HG03521 (cell line): ENCODE data around the gene SLC10A3.

Source experiments
- ATAC-seq: cut with Tn5 transposase; IDR thresholded peaks from one replicate; pipeline ENCODE4 v1.9.1; 2021; ENCODE audit warnings: mild to moderate bottlenecking, moderate library complexity; ENCODE audit not compliant: unreplicated experiment

SLC10A3 gene

GRCh38 chrX:154466036-154466435 lies 24.4 kb downstream of the SLC10A3 start:
- no peak for ATAC-seq

- ATAC-seq, result no peak
These were observed 24.8 kb downstream of the SLC10A3 start for GRCh38 chrX:154465601-154466000.

GRCh38 chrX:154464806-154465365 lies 25.5 kb downstream of the SLC10A3 start:
- no peak for ATAC-seq

- no peak for ATAC-seq
These were observed 26.7 kb downstream of the SLC10A3 start for GRCh38 chrX:154463611-154464220.

GRCh38 chrX:154462396-154462795 lies 28.0 kb downstream of the SLC10A3 start:
- ATAC-seq, result no peak

GRCh38 chrX:154460326-154460725 lies 30.1 kb downstream of the SLC10A3 start:
- no peak for ATAC-seq

- ATAC-seq, result no peak
These were observed 30.6 kb downstream of the SLC10A3 start for GRCh38 chrX:154459832-154460231.

- ATAC-seq, result no peak
These were observed 31.3 kb downstream of the SLC10A3 start for GRCh38 chrX:154458954-154459778.

- ATAC-seq, result peak; percentile 46
These were observed 32.1 kb downstream of the SLC10A3 start, which contains the start of gene PLXNA3 for GRCh38 chrX:154458116-154458953. Gene PLXNA3 (plus strand): TSS chrX:154458281. CDS start chrX:154460184, 1,903 bp downstream.

- ATAC-seq, result peak; percentile 44
These were observed 32.8 kb downstream of the SLC10A3 start for GRCh38 chrX:154457491-154458115.

- ATAC-seq, result no peak
These were observed 37.6 kb downstream of the SLC10A3 start for GRCh38 chrX:154452823-154453222.

GRCh38 chrX:154450312-154450711 lies 40.1 kb downstream of the SLC10A3 start:
- ATAC-seq, result no peak

- ATAC-seq, result no peak
These were observed 40.8 kb downstream of the SLC10A3 start for GRCh38 chrX:154449618-154450017.

- no peak for ATAC-seq
These were observed 41.9 kb downstream of the SLC10A3 start for GRCh38 chrX:154448484-154448883.

GRCh38 chrX:154446430-154446829 lies 44.0 kb downstream of the SLC10A3 start:
- ATAC-seq, result no peak

- no peak for ATAC-seq
These were observed 44.7 kb downstream of the SLC10A3 start for GRCh38 chrX:154445776-154446175.

- no peak for ATAC-seq
These were observed 45.6 kb downstream of the SLC10A3 start for GRCh38 chrX:154444755-154445246.

GRCh38 chrX:154443992-154444754 lies 46.3 kb downstream of the SLC10A3 start, which contains the start of gene FAM50A:
Gene FAM50A (plus strand): TSS chrX:154444141. CDS start chrX:154444236, 95 bp downstream.
- ATAC-seq, result peak; percentile 84

- ATAC-seq, result no peak
These were observed 46.9 kb downstream of the SLC10A3 start for GRCh38 chrX:154443479-154443910.
